Breast epithelium (tissue), 4 donors: Measurements from ENCODE around the gene WDR90. TPM values are rescaled to one million over a fixed set of nuclear protein-coding genes. Genes with fewer than 3 reads are reported as not detected.

Experiments
- DNase-seq, 2 donors: peaks; one replicate each; pipeline ENCODE4 v3.0.0-alpha.2; 2019; ENCODE audit warnings: low spot score in 2 of 2
- H3K27ac ChIP-seq, 2 donors: fragments of 200-600 bp; sonication (generic) in 1 of 2; one replicate each; pipeline ENCODE4 v1.5.1; 2016 to 2019; ENCODE audit warnings: mild to moderate bottlenecking in 1 of 2
- H3K27me3 ChIP-seq, 2 donors: fragments of 200-600 bp; sonication (generic) in 1 of 2; one replicate each; pipeline versions ENCODE4 v1.5.1 to v1.6.0; 2017 to 2019; ENCODE audit warnings: control low read depth in 1 of 2, mild to moderate bottlenecking in 1 of 2
- H3K36me3 ChIP-seq: fragments of 200-600 bp; one replicate; pipeline ENCODE4 v1.5.1; 2019
- H3K4me1 ChIP-seq, 2 donors: fragments of 200-600 bp; sonication (generic); one replicate each; pipeline ENCODE4 v1.5.1; 2016 to 2019; ENCODE audit warnings: control low read depth in 1 of 2
- H3K4me3 ChIP-seq, 3 donors: fragments of 200-600 bp; sonication (generic); 1 replicate in 2 of 3; 2 replicates in 1 of 3; pipeline ENCODE4 v1.5.1; 2016 to 2019; ENCODE audit warnings: mild to moderate bottlenecking in 3 of 3, moderate library complexity in 2 of 3
- H3K9me3 ChIP-seq, 2 donors: fragments of 200-600 bp; sonication (generic) in 1 of 2; one replicate each; pipeline ENCODE4 v1.5.1; 2016 to 2019; ENCODE audit warnings: control low read depth in 1 of 2
- CTCF ChIP-seq, 3 donors: fragments of 450-650 bp; IDR thresholded peaks; one replicate each; pipeline ENCODE4 v1.5.1; 2016 to 2017; ENCODE audit warnings: antibody characterized with exemption in 3 of 3, mild to moderate bottlenecking in 3 of 3, moderate library complexity in 3 of 3
- POLR2A ChIP-seq: fragments of 450-650 bp; IDR thresholded peaks from one replicate; pipeline ENCODE4 v1.6.1; 2016; ENCODE audit warnings: antibody characterized with exemption, mild to moderate bottlenecking, moderate library complexity
- POLR2AphosphoS5 ChIP-seq, 3 donors: sonication (generic); formaldehyde crosslinking; IDR thresholded peaks; one replicate each; pipeline ENCODE4 v1.6.1; 2017; ENCODE audit warnings: antibody characterized with exemption in 3 of 3
- intact Hi-C: fragments of 100-400 bp; cut with DNase I; formaldehyde crosslinking; loops from one replicate; pipeline ENCODE4 v1.15.1; 2023; ENCODE audit warnings: low total_unique reads
- total RNA-seq, 3 donors: library from RNA; depleted of rRNA; stranded (reverse); fragments of >200 nt; gene quantifications; one replicate each; pipeline ENCODE4 v1.1.0, GENCODE V29; 2016

WDR90 gene
- total RNA-seq, 3 donors from 2014 or later, result 9.6 to 26.9 (median 22.7) TPM

- DNase-seq, result no peak
- Histone ChIP-seq H3K4me3 (peak overlapping the region in 2 of 3 donors; percentile 15 to 39), H3K27me3 (no peaks in the 10 kb centered on the region), H3K27ac (no peak overlapping the region), H3K4me1 (peaks cover 9 to 21% of the 10 kb centered on the region in 2 donors), H3K9me3 (no peaks in the 10 kb centered on the region), H3K36me3 (peaks cover 1% of the 10 kb centered on the region)
- TF ChIP-seq CTCF (IDR thresholded peaks at IDR 0.05), result no peak
- TF ChIP-seq POLR2A, result no peak
- no peak for TF ChIP-seq POLR2AphosphoS5 (IDR thresholded peaks at IDR 0.05)
- intact Hi-C loops, result no loop called here
These were observed 28.4 kb downstream of the WDR90 start for GRCh38 chr16:677316-678190.

GRCh38 chr16:678209-678857 lies 29.2 kb downstream of the WDR90 start:
- H3K4me3 ChIP-seq, result no peak overlapping the region
- intact Hi-C loops, result no loop called here
- H3K4me1 ChIP-seq, result peaks cover 9 to 27% of the 10 kb centered on the region in 2 donors
- H3K27me3 ChIP-seq, result no peaks in the 10 kb centered on the region
- no peaks in the 10 kb centered on the region for H3K36me3 ChIP-seq
- no peaks in the 10 kb centered on the region for H3K9me3 ChIP-seq
- H3K27ac ChIP-seq, result peak overlapping the region; percentile 80 to 96
- DNase-seq, result no peak
- no peak for TF ChIP-seq POLR2A
- no peak for TF ChIP-seq CTCF (IDR thresholded peaks at IDR 0.05)
- TF ChIP-seq POLR2AphosphoS5 (IDR thresholded peaks at IDR 0.05), result no peak

GRCh38 chr16:678858-679813 lies 30.0 kb downstream of the WDR90 start:
- H3K27me3 ChIP-seq, result no peaks in the 10 kb centered on the region
- no peaks in the 10 kb centered on the region for H3K9me3 ChIP-seq
- peak overlapping the region; percentile 72 to 90 (median 86) for H3K4me3 ChIP-seq
- H3K36me3 ChIP-seq, result no peaks in the 10 kb centered on the region
- H3K4me1 ChIP-seq, result peaks cover 9 to 31% of the 10 kb centered on the region in 2 donors
- DNase-seq, result peak in 1 of 2 donors; percentile 73
- peak overlapping the region; percentile 80 to 96 for H3K27ac ChIP-seq
- intact Hi-C loops, result no loop called here
- TF ChIP-seq POLR2A (no peak), POLR2AphosphoS5 (IDR thresholded peaks at IDR 0.05) (peak in 1 of 3 donors; percentile 18)

- peak; percentile 76 to 88 for DNase-seq
- intact Hi-C loops, result no loop called here
- H3K4me1 ChIP-seq, result peaks cover 15 to 35% of the 10 kb centered on the region in 2 donors
- H3K9me3 ChIP-seq, result no peaks in the 10 kb centered on the region
- peak within 1 kb of the TSS; percentile 72 to 90 (median 86) for H3K4me3 ChIP-seq
- H3K27me3 ChIP-seq, result no peaks in the 10 kb centered on the region
- H3K36me3 ChIP-seq, result no peaks in the 10 kb centered on the region
- TF ChIP-seq CTCF (IDR thresholded peaks at IDR 0.05) (no peak), POLR2AphosphoS5 (IDR thresholded peaks at IDR 0.05) (peak in 2 of 3 donors; percentile 50 to 54)
- peak within 1 kb of the TSS; percentile 80 to 96 for H3K27ac ChIP-seq
These were observed 30.9 kb downstream of the WDR90 start, which contains the start of gene STUB1 for GRCh38 chr16:679814-680624. TSS of gene STUB1 (plus strand) at chr16:680410. CDS start at chr16:680526, 116 bp downstream.
